Gastroesophageal sphincter (tissue), 4 donors: ENCODE measurements around the gene CLEC18A. TPM values are rescaled to one million over a fixed set of nuclear protein-coding genes. Genes with fewer than 3 reads are reported as not detected.
"Not testable (repeated sequence)": the region's sequence is repeated elsewhere in the genome, so short reads cannot be mapped to it uniquely, and the experiment has no call there.

Source experiments
- ATAC-seq: fragments of 150-250 bp; one replicate; pipeline ENCODE4 v1.9.1; 2016; ENCODE audit warnings: mild to moderate bottlenecking, moderate library complexity
- H3K27ac ChIP-seq, 4 donors: fragments of 200-600 bp; sonication (generic) in 3 of 4; 1 replicate in 3 of 4; 2 replicates in 1 of 4; pipeline ENCODE4 v1.5.1; 2016 to 2019
- H3K27me3 ChIP-seq: fragments of 200-600 bp; sonication (generic); one replicate; pipeline ENCODE4 v1.5.1; 2019
- H3K36me3 ChIP-seq, 2 donors: fragments of 200-600 bp; sonication (generic); one replicate each; pipeline ENCODE4 v1.5.1; 2019; ENCODE audit warnings: control low read depth in 1 of 2
- H3K4me1 ChIP-seq, 3 donors: fragments of 200-600 bp; sonication (generic); 1 replicate in 2 of 3; 2 replicates in 1 of 3; pipeline ENCODE4 v1.5.1; 2016 to 2019; ENCODE audit warnings: control low read depth in 2 of 3
- H3K4me3 ChIP-seq, 2 donors: fragments of 200-600 bp; sonication (generic); one replicate each; pipeline ENCODE4 v1.5.1; 2019; ENCODE audit warnings: mild to moderate bottlenecking in 1 of 2, moderate library complexity in 1 of 2
- H3K9me3 ChIP-seq, 3 donors: fragments of 200-600 bp; sonication (generic); one replicate each; pipeline ENCODE4 v1.5.1; 2017 to 2019; ENCODE audit warnings: control low read depth in 2 of 3
- CTCF ChIP-seq, 4 experiments: fragments of 200-600 bp in 2 of 4; fragments of 450-650 bp in 2 of 4; sonication (generic) in 1 of 4; IDR thresholded peaks; one replicate each; pipeline ENCODE4 v1.5.1; 2017 to 2019; ENCODE audit warnings: antibody characterized with exemption in 4 of 4, mild to moderate bottlenecking in 2 of 4, moderate library complexity in 2 of 4
- EP300 ChIP-seq: sonication (generic); formaldehyde crosslinking; IDR thresholded peaks from one replicate; pipeline ENCODE4 v1.6.1; 2017; ENCODE audit warnings: antibody characterized with exemption, mild to moderate bottlenecking
- POLR2A ChIP-seq, 2 donors: fragments of 450-650 bp; IDR thresholded peaks; one replicate each; pipeline ENCODE4 v1.6.1; 2017; ENCODE audit warnings: antibody characterized with exemption in 2 of 2, mild to moderate bottlenecking in 2 of 2, moderate library complexity in 1 of 2
- POLR2AphosphoS5 ChIP-seq: sonication (generic); formaldehyde crosslinking; IDR thresholded peaks from one replicate; pipeline ENCODE4 v1.6.1; 2017; ENCODE audit warnings: antibody characterized with exemption
- WGBS, 2 donors: methylation state at CpG; one replicate each; pipeline ENCODE4 v1.1.5; 2018; ENCODE audit warnings: low coverage in 1 of 2; 5-methylcytosine and 5-hydroxymethylcytosine counted together
- total RNA-seq, 4 donors: library from RNA; depleted of rRNA; stranded (reverse); fragments of >200 nt; gene quantifications; one replicate each; pipeline ENCODE4 v1.1.0, GENCODE V29; 2016

Gene CLEC18A
- 1 to 10 TPM in 1 of 4 donors, under 1 TPM in 2, not detected in 1; 0.27 to 1.9 (median 0.31) TPM for total RNA-seq

DNA sequence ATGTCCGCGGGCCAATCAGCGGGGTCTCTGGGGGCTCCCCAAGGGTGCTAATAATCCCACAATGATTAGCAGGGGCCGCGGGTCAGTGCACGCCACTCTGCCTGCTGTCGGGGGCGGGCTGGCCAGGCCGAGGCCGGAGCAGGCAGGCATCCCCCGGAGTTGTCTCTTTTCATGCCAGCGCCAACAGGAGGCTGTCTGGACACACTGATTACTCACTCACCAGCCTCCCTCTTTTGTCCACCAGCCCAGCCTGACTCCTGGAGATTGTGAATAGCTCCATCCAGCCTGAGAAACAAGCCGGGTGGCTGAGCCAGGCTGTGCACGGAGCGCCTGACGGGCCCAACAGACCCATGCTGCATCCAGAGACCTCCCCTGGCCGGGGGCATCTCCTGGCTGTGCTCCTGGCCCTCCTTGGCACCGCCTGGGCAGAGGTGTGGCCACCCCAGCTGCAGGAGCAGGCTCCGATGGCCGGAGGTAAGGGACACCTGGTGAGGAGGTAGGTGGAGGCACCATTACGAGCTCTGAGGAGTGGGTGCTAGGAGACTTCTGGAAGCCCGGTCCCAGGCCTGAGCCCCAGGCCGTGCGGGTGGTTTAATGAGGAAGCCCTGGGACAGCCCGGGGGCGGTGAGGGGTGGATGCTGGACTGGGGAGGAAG, at the start of gene CLEC18A:
Gene CLEC18A (plus strand): TSS at position 318 of the 655 bp plus-strand sequence. CDS start 33 bp downstream, at position 351.
- no CpG with 5 or more reads among the region's 26 CpGs for WGBS, 2 donors
- H3K9me3 ChIP-seq, H3K27me3 ChIP-seq, H3K36me3 ChIP-seq, H3K4me1 ChIP-seq, H3K27ac ChIP-seq, H3K4me3 ChIP-seq: not testable (repeated sequence)
- ATAC-seq: peak; percentile 15

- no peaks in the 10 kb centered on the region for H3K9me3 ChIP-seq
- ATAC-seq: no peak
- H3K27ac ChIP-seq: no peak overlapping the region
- WGBS, 2 donors: 71 to 72% methylated on average over 6 to 8 of the region's 8 CpGs
- peaks cover 0 to 8% (median 0%) of the 10 kb centered on the region in 3 donors for H3K4me1 ChIP-seq
- H3K4me3 ChIP-seq: no peak overlapping the region
- TF ChIP-seq POLR2AphosphoS5: no peak
- TF ChIP-seq EP300: no peak
- TF ChIP-seq CTCF (IDR thresholded peaks at IDR 0.05): no peak
- TF ChIP-seq POLR2A (IDR thresholded peaks at IDR 0.05): no peak
- peaks cover 0 to 8% of the 10 kb centered on the region in 2 donors for H3K36me3 ChIP-seq
- H3K27me3 ChIP-seq: no peaks in the 10 kb centered on the region
Measured at GRCh38 chr16:69903865-69904415, 47.2 kb upstream of the CLEC18A start.

- no peak for ATAC-seq
- WGBS, 2 donors: 78 to 82% methylated on average over 8 to 9 of the region's 9 CpGs
- TF ChIP-seq POLR2AphosphoS5 (no peak), POLR2A (IDR thresholded peaks at IDR 0.05) (no peak), CTCF (IDR thresholded peaks at IDR 0.05) (no peak)
- Histone ChIP-seq H3K27ac (no peak overlapping the region), H3K4me1 (peaks cover 0 to 8% (median 0%) of the 10 kb centered on the region in 3 donors), H3K9me3 (no peaks in the 10 kb centered on the region), H3K36me3 (peaks cover 0 to 14% of the 10 kb centered on the region in 2 donors), H3K27me3 (no peaks in the 10 kb centered on the region), H3K4me3 (no peak overlapping the region)
Measured at GRCh38 chr16:69904495-69905170, 46.5 kb upstream of the CLEC18A start.

DNA sequence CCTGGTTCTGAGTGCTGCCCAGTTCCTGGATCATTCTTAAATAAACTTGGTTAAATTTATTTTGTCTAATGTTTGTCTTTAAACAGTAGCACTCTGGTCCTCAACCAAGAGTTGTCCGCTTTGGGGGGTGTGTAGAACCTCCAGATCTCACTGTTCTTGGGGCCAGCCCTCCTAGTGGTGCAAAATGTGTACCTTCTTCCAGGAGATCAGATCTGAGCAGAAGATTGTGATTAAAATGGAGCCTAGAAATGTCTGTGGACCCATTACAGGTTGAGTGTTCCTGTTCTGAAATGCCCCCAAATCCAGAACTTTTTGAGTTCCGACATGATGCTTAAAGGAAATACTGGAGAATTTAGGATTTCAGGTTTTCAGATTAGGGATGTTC, 46.0 kb upstream of the CLEC18A start:
- Histone ChIP-seq H3K27me3 (no peaks in the 10 kb centered on the region), H3K27ac (no peak overlapping the region), H3K4me1 (peaks cover 0 to 8% (median 0%) of the 10 kb centered on the region in 3 donors), H3K4me3 (no peak overlapping the region), H3K36me3 (peaks cover 0 to 19% of the 10 kb centered on the region in 2 donors), H3K9me3 (no peaks in the 10 kb centered on the region)
- TF ChIP-seq CTCF (IDR thresholded peaks at IDR 0.05) (no peak), POLR2A (IDR thresholded peaks at IDR 0.05) (no peak), EP300 (no peak), POLR2AphosphoS5 (no peak)
- ATAC-seq: no peak
- 63 to 83% methylated on average over 1 to 2 of the region's 2 CpGs for WGBS, 2 donors

GRCh38 chr16:69906838-69907401, 44.2 kb upstream of the CLEC18A start:
- Histone ChIP-seq H3K27ac (no peak overlapping the region), H3K4me1 (peaks cover 0 to 8% (median 0%) of the 10 kb centered on the region in 3 donors), H3K27me3 (no peaks in the 10 kb centered on the region), H3K36me3 (peaks cover 0 to 36% of the 10 kb centered on the region in 2 donors), H3K4me3 (no peak overlapping the region), H3K9me3 (no peaks in the 10 kb centered on the region)
- TF ChIP-seq POLR2AphosphoS5 (no peak), POLR2A (IDR thresholded peaks at IDR 0.05) (no peak), CTCF (IDR thresholded peaks at IDR 0.05) (no peak), EP300 (no peak)
- no peak for ATAC-seq
- 93 to 95% methylated on average over 6 of the region's 6 CpGs for WGBS, 2 donors
